Stimulated activated naive CD8-positive, alpha-beta T cell treated with anti-CD3 and anti-CD28 coated beads, Interleukin-15, Interleukin-2, amounts not matched to agents 100 U/mL and 50 U/mL, for 24 hours (primary cell): ENCODE results near the gene CHST5.
"Not testable (repeated sequence)": the region's sequence is repeated elsewhere in the genome, so short reads cannot be mapped to it uniquely, and the experiment has no call there.

Source experiments
- ATAC-seq: fragments of 150-1000 bp; cut with Tn5 transposase; one replicate; pipeline ENCODE4 v1.10.0; 2021
- DNase-seq: peaks from one replicate; pipeline ENCODE4 v3.0.0; 2021

The CHST5 gene

DNA sequence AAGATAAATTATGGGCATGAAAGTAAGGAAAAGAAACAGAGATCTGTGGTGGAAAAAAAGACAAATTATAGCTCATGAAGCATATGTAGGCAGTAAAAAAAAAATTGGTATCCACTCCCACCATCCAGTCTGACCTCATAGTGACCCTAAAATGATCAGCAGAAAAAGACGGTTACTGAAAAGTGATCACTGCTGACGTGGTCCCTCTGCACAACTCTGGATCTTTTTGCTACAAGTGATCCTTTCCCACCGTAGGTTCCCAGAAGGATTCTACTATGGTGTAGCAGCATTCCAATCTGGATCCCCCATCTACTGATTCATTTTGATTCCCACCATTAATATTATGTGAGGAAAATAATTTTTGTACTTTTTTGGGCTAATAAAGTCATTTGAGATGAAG is 29.8 kb downstream of the CHST5 start:
- DNase-seq (no peak), ATAC-seq (no peak)

DNA sequence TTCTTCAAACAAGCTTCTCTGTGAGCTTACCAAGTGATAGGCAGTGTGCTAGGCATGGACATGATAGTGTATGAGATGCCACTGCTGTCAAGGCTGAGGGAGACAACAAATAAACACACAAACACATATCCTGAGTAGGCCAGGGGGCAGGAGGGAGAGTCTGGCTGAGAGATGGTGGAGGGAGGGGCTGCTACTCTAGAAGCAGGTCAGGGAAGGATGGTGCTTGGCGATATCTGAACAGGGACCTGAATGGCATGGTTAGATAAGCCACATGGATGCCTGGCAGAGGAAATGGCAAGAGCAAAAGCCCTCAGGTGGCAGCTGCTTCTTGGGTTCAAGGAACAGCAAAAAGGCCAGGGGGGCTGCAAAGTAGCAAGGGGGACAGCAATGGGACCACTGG is 32.1 kb downstream of the CHST5 start:
- ATAC-seq (no peak), DNase-seq (no peak)

DNA sequence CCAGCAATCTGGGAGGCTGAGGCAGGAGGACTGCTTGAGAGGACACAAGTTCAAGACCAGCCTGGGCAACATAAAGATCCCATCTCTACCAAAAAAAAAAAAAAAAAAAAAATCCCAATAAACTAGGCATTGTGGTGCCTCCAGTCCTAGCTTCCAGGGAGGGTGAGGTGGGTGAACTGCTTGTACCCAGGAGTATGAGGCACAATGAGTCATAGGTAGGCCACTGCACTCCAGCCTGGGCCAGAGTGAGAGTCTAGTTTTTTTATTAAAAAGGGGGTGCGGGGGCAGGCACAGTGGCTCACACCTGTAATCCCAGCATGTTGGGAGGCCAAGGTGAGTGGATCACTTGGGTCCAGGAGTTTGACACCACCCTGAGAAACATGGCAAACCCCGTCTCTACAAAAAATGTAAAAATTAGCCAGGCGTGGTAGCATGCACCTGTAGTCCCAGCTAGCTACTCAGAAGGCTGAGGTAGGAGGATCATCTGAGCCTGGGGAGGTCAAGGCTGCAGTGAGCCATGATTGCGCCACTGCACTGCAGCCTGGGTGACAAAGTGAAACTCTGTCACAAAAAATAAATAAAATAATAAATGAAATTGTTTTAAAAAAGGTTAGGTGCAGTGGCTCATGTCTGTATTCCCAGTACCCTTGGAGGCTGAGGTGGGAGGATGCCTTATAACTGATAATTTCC is 32.8 kb downstream of the CHST5 start:
- no peak for DNase-seq
- no peak for ATAC-seq

DNA sequence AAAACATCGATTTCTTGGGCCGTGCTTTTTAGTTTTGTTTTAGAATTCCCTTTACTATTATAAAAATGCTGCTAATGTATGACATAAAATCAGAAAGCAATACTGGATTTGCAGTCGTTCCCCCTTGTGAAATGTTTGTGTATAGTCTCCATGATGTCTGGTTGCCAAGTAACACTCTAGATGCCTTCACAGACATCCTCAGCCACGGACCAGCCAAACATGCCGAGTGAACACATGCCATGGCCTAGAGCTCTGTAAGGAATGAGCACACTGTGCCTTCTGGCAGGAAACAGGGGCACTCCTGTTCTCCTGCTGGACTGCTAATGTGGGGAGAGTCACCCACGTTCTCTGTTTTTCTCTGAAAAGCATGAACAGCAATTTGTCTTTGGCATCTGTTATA is 34.1 kb downstream of the CHST5 start:
- not testable (repeated sequence) for DNase-seq, ATAC-seq

DNA sequence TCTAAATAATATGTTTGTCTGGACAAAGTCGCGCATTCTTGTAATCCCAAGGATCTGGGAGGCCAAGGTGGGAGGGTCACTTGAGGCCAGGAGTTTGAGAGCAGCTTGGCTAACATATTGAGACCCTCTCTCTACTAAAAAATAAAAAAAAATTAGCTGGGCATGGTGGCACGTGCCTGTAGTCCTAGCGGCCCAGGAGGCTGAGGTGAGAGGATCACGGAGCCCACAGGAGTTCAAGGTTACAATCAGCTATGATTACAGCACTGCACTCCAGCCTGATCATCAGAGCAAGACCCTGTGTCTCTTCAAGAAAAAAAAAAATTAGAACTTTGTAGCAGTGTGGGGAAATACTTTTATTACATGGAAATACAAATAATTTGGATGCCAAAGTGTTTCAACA is 34.5 kb downstream of the CHST5 start:
- DNase-seq (no peak), ATAC-seq (no peak)

DNA sequence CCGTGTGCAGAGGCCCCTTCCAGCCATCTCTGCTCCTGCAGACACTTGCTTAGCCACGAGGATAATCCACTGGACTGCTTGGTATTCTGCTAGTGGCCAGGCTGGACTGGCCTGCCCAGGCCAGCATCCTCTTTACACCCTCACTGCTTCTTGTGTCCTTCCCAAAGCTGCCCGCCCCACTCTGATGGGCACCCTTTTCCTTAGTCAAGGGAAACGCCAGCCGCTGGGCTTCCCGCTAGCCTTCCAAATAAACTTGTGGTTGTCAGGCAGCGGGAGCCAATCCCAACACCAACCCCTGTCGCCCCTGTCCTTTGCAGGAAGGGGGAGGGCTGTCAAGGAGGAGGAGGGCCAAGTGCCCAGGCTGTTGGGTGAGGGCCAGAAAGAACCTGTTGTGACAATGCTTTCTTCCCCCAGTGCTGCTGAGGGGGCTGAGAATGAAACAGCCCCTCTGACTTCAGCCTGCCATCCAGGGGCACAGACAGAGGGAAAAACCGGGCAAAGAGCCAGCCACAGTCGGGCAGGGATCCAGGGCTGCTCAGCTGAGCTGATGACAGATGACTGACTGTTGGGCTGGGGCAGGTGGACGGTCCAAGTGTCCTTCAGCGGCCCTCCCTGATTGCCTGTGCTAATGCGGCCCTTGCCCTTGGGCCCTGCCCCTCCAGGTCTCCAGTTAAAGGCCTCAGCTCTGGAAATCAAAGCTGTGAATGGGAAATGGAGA is 37.1 kb downstream of the CHST5 start:
- ATAC-seq, DNase-seq: not testable (repeated sequence)

DNA sequence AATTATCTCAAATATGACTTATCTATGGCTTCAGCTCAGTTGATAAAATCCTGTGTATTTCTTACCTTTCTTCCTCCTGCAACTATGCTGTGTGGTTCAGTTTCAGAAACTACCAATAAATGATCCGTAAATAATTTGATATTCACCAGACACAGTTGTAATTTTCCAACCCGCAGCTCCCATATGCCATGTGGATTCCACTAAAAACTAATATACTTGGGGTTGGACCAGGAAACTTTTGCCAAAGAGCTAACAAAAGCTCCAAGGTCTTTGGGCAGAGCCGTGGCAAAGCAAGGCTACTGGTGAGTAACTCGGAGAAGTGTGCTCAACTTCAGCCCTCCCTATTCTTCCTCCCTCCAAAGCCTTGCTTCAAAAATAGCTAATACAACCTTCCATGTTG is 38.4 kb downstream of the CHST5 start:
- ATAC-seq (no peak), DNase-seq (no peak)

DNA sequence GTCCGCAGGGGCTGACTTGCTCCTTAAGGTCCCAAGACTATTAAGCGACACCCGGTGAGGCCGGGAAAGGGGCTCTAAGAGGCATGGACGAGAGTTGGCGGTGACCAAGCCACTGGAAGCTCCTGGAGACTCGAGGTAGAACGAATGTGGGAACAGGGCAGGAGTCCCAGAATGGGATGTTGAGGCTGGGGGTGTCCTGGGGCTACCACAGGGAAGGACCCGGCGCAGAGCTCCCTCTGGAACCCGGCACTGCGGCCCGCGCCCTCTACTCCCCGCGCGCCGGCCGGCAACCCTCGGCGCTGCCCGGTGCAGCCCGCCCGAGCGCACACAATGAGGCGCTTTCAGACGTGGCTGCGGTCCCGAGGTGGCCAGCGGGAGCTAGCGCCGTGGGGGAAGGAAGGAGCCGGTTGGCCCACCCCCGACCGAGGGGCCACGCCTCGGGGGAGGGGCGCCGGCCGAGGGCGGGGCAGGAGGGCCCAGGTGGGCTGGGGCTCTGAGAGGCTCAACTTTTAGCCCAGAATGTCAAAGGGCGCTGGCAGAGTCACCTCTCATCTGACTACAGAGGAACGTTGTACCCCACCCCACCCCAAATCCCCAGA is 40.7 kb downstream of the CHST5 start, which contains the start of gene CHST6:
TSS of gene CHST6 (minus strand) at position 366 of the 599 bp plus-strand sequence. CDS start 15,613 bp downstream, outside the sequence.
- peak; percentile 69 for ATAC-seq
- peak; percentile 52 for DNase-seq

DNA sequence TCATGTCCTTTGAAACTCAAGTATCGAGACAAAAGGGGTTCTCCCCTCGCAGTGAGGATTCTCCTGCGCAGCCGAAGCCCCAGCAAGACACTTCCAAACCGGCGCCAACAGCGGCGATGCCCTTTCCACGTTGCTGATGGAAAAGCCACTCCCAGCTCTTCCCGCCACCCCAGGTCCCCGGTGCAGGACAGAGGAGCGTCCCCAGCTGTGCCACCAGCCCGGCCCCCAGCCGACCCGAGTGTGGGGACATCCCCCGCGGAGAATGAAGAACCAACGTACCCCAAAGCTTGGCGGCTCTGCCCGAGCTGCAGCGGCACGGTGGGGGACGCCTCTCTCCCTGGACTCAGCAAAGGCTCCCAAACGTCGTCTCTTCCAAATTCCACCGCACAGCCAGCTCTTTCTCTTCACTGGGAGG is 41.2 kb downstream of the CHST5 start:
- ATAC-seq = no peak
- DNase-seq = no peak

DNA sequence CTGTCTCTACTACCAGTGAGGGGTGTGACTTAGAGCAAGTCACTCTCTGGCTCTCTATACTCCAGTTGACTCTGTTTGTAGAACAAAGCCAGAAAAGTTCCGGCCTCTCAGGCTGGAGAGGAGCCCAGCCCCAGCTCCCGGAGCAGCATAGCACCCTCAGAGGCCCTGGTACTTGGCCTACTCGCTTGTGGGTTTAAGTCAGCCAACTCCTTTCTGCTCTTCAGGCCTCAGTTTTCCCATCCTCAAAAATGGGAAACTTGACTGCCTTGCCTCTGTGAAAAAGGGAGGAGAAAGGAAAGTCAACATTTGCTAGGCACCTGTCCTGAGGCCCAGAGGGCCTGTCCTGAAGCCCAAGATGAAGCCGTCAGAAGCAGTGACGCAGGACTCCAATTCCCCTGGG is 41.7 kb downstream of the CHST5 start:
- DNase-seq (no peak), ATAC-seq (no peak)

DNA sequence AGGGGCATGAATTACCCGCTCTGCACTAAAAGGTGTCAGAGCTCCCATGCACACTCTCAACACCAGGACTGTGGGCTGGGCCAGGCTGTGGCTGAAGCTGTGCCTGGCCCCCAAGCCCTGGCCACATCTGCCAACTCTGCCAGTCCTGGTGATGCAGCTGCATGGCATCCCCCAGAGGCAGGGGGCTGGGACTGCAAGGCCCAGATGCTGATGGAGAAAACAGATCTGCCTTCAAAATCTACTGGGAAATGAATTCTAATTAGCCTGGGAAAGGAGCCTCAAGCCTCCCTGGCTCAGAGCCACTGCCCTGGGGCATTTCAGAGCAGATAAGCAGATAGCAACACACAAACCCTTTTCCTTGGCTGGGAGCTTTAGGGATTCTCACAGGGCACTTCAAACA is 44.0 kb downstream of the CHST5 start:
- no peak for ATAC-seq
- no peak for DNase-seq

DNA sequence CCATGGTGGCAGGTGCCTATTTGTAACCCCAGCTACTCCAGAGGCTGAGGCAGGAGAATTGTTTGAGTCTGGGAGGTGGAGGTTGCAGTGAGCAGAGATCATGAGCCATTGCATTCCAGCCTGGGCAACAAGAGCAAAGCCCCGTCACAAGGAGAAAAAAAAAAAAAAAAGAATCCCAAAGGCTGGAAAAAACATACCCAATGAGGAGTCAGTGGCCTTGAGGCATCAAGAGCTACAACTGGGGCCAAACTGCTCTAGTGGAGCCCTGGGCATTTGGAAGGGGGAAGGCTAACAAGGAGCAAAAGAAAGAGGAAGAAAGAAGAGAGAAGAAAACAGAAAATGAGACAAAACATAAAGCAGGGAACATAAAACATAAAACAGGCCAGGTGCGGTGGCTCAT is 47.6 kb downstream of the CHST5 start:
- no peak for DNase-seq

DNA sequence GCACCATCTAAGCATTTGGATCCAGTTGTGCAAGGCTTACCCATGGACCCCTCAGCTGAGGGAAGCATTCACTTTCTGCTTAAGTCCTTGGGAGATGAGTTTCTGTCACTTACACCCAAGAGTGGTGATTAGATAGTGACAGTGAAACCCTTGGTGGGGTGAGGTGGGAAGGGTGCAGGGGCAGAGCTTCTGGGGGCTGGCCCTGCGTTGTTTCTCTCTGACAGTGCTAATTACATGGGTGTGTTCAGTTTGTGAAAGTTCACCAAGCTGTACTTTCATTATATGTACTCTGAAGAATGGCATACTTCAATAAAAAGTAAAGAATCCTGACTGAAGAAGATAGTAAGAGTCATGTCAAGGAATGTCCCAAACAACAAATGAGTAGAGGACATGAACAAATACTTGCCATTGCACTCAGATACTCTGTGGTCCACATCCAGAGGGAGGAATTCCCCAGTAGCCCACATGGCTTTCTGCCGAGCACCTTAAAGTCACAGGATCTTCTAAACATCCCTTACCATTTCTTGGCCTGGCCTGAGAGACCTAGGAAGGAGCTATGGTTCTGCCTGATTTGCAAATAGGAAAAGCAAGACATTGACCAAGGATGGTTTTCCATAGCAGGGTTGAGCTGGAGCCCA is 49.1 kb downstream of the CHST5 start:
- DNase-seq = no peak

More for the DNA sequence above, 47.6 kb downstream of the CHST5 start:
- ATAC-seq = no peak

DNA sequence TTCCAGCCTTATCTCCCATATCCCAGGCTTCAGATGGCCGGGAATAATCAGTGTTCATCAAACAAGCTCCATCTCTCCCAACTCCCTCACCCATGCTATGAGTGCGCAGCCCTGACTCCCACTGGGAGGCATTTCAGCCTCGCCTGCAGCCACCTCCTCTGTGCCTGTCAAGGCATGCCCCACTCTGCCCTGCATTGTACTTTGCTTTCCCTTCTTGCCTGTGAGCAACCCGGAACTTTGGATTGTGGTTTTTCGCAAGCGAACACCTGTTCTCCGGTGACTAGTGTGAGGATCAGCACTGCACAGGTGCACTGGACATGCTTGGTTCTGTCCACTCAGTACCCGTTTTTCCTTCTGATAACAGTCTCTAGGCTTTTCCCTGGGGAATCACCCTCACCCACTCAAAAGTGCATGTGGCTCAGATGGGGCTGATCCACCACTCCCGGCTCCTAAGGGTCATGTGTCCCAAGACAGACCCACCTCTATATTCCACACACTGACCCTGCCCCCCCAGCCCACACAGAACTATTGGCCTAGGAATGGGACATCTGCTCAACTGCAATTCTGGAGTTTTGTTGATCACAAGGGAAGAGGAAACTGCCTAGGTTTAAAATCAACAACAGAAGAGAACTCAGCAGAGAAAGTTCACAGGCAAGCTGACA is 49.8 kb downstream of the CHST5 start:
- ATAC-seq = no peak
- no peak for DNase-seq

More for the DNA sequence above, 49.1 kb downstream of the CHST5 start:
- peak; percentile 26 for ATAC-seq

DNA sequence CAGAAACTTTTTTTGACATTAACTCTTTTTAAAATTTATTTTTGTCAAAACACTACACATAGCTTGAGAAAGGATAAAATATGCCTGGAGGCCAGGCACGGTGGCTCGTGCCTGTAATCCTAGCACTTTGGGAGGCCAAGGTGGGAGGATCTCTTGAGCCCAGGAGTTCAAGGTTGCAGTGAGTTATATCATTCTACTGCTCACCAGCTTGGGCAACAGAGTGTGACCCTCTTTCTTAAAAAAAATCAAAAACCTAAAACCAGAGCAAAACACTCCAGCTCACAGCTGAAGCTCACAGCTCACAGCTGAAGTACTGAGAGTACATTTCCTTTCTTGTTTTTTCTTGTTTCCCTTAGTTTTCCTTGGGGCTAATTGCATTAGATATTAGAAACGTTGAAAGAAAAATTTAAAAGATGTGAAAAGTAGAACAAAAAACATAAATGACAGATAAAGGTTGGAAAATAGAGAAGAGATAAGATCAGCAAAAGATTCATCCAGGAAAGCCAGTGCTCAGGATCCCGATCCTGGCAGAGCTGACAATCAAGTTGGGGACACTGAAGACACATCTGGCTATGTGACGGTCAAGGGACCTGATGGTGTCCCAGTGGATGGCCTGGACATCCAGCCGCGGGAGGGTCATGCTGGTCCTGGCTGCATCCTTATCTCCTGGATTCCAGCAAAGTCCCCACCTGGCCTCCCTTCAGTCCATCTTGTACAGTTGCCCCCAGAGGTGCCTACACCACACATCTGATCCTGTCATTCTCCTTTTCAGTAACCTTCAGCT is 50.5 kb downstream of the CHST5 start:
- no peak for DNase-seq

DNA sequence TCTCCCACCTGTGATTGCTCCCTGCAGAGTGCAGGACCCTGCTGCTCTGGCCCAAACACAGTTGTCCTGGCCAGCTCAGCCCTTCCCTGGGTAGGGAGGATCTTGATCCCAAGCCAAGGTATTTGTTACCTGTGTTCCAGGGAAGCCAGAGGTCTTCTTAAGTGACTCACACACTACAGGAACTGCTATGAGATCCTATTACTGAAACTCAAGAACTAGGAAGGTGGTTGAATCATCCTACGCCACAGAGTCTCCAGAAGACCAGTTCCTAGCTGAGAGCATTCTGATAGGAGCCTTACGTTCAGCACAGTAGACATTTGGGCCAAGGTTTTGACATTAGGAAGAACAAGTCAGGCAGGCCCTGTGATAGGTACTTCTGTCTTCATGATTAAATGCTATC is 52.7 kb downstream of the CHST5 start:
- no peak for ATAC-seq

More for the DNA sequence above, 50.5 kb downstream of the CHST5 start:
- ATAC-seq = no peak

DNA sequence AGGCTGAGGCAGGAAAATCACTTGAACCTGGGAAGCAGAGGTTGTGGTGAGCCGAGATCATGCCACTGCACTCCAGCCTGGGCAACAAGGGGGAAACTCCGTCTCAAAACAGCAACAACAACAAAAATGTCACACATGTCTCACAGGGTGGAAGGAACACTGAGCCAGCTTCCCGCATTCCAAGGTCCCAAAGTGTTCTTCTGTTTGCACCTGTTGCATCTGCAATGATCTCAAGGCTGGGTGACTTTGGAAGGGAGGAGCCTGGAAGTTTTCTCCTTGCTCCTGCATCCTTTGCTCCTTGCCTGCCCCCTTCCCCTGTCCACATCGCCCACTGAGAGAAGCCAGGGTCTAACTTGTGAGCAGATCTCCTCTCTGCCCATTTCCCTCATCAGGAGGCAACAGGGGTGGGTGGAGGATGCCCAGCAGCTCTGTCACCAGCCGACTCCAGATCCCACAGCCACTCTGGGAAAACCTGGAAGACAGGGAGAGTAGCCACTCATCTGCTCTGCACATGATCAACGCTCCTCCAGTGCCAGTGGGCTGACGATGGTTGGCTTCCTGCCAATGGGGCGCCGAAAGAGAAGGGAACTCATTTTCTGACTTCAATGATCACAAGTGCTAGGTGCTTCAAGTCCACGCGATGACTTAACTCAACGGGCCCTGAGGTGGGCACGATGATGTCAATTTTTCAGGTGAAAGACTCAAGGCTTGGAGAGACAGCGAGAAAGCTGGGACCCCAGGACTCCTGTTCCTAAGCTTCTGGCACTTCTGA is 53.3 kb downstream of the CHST5 start:
- DNase-seq = no peak
- no peak for ATAC-seq

More for the DNA sequence above, 52.7 kb downstream of the CHST5 start:
- no peak for DNase-seq

DNA sequence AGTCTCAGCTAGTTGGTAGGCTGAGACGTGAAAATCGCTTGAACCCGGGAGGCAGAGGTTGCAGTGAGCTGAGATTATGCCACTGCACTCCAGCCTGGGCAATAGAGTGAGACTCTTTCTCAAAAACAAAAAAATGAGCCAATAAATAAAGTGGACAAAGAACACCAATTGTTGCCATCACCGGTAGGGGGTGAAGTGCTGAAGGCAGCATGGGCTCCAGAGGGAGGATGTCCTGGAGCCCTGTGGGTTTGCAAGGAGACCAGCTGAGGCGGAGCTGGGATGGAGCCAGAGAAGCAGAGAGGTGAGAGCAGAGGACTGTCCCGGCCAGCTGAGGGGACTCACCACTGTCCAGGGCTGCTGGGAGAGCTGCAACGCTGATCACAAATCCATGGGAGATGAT is 54.4 kb downstream of the CHST5 start:
- no peak for ATAC-seq
- no peak for DNase-seq

DNA sequence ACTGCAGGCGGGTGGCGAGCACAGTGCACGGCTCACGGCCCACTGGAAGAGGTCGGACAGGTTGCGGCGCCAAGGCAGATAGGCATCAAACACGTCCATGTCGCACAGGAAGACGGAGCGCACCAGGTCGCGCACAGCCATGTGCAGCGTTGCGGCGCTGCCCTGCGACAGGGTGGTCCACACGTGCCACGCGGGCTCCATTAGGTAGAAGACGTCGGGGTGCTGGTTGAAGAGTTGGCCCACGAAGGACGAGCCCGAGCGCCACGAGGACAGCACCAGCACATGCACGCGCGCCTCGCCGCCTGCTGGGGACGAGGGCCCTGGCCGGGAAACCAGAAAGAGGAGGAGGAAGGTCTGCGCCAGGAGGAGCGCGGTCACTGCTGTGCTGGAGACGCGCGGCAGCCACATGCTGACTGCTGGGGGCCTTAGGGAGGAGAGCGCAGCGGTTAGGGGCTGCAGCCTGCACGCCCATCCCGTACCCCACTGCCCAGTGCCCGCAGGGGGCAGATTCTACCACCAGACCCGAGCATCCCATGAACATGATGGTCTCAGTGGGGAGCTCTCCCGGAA is 56.4 kb downstream of the CHST5 start:
- ATAC-seq (no peak), DNase-seq (no peak)
